Dermis microvascular lymphatic vessel endothelial cell (primary cell): Measurements from ENCODE around the gene SART1. TPM values are rescaled to one million over a fixed set of nuclear protein-coding genes. Genes with fewer than 3 reads are reported as not detected.
A peak's percentile ranks its signal among the peaks of the same experiment; 100 is the strongest.

Source experiments
- DNase-seq, 2 donors: peaks; one replicate each; pipeline versions ENCODE4 v3.0.0 to v3.0.0-alpha.2; 2010; ENCODE audit warnings: low read depth in 2 of 2
- total RNA-seq: library from RNA; depleted of rRNA; stranded (reverse); fragments of >200 nt; gene quantifications from 2 replicates; pipeline ENCODE4 v1.2.1, GENCODE V29; 2014

Gene SART1
- total RNA-seq, 1 donor from 2014 or later, result 23.9 TPM

- no peak for DNase-seq
Observed at GRCh38 chr11:65965986-65966762, 4.6 kb downstream of the SART1 start.

DNA sequence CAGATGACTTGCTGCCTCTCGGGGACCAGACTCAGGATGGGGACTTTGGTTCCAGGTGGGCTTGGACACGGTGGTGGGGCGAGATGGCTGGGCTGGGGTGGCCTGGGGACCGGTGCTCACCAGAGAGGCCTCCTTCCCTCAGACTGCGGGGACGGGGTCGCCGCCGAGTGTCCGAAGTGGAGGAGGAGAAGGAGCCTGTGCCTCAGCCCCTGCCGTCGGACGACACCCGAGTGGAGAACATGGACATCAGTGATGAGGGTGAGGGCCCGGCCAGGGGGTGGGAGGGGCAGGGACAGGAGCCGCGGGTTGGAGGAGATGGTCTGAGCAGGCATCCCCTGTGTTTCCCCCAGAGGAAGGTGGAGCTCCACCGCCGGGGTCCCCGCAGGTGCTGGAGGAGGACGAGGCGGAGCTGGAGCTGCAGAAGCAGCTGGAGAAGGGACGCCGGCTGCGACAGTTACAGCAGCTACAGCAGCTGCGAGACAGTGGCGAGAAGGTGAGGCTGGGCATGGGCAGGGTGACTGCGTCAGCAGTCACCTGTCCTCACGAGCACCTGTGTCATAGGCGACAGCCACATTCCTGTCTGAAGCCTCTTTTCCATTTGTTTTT, 5.9 kb downstream of the SART1 start:
- no peak for DNase-seq

GRCh38 chr11:65968600-65969482, 7.3 kb downstream of the SART1 start:
- no peak for DNase-seq

- DNase-seq, result no peak
Observed at GRCh38 chr11:65972116-65972515, 10.6 kb downstream of the SART1 start.

DNA sequence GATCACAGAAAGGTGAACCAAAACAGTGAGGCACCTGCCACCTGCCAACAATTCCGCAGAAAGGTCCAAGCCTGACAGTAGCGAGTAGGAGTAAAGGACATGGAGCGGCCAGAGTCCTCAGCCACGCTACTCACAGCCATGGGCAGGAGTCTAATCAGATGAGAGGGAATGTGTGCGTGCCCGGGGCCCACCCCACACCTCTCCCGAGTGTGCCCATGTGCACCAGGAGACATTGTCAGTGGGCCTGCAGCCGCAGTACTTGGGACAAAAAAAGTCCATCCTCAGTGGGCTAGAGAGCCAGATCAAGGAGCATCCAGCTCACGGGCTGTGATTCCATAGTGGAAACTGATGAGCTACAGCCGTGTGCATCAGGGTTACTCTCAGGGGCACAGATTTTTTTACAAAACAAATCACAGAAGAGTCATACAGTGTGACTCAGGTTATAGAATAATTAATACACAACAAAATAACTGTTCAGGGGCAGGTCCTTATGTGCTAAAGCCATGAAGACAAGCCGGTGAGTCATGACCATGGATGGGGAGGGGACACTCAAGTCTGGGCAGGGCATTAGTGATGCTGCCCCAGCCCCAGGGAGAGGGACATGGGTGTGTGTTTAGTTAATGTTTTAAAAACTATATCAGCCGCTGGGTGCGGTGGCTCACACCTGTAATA, 12.0 kb downstream of the SART1 start:
- no peak for DNase-seq

DNA sequence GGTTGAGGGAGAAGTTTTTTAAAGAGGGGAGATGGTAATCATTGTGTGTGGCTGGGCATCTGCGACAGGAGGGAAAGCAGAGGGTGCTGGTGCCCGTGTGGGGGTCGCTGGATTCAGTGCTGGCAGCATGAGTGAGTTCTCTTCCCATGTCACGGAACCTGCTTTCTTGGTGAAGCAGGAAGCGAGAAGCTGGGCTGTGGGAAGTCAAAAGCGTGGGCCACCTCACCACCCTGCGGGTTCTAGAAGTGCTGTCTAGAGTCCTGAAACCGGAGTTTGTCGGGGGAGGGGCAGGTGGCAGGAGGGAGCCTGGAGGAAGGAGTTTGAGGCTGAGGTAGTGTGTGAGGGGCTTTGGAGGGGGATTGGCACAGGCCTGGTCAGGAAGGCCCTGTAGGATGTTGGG, 14.2 kb downstream of the SART1 start:
- no peak for DNase-seq

GRCh38 chr11:65976216-65977176, 15.0 kb downstream of the SART1 start:
- no peak for DNase-seq

- DNase-seq, result no peak
Observed at GRCh38 chr11:65977621-65978390, 16.3 kb downstream of the SART1 start.

- DNase-seq, result no peak
Observed at GRCh38 chr11:65978391-65979238, 17.1 kb downstream of the SART1 start.

DNA sequence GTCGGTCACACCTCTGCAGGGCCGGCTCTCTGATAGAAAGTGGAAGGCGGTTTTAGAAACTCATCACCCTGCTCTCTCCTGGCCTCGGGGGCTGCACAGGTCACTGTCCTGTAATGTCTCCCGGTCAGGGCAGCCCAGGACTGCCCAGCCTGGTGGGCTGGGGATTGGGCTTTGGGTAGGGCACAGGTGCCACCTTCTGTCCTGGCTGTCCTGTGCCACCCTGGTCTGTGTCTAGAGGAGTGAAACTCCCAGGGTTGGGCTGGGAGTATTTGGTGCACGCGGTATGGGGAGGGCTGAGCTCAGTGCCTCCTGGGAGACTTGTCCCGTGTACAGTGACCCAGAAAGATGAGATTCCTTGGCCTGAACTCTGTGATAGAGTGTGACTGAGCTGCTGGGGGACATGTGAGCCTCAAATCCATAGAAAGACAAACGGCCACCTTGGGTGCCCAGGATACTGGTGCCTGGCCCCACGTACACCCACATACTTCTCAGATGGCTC, 17.8 kb downstream of the SART1 start:
- DNase-seq, result no peak

DNA sequence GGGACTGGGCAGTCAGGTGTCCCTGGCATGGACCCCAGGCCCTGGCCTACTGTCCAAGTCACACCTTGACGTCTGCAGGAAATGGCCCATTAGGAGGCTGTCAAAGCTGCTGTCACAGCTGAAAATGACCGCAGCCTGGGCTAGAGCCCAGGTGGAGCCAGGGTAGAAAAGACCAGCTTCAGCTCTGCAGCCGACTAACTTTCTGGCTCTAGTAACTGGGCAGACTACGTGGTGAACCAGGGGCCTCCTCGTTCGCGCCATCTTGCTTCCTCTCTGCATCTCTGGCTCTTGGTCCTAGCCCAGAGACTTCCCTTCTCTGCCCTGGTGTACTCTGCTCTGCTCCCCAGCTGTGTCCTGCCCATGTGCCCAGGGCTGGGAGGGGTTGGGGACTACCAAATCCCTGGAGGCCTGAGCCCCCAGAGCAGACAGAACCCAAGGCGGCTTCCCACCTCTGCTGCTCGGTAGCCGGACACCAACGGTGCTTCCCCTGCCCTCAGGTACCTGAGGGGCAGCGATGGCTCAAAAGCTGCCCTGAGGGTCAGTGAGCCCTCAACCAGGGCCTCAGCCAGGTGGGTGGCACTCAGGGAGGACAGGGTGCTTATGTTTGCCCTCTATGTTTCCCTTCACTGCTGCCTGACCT, 19.7 kb downstream of the SART1 start:
- no peak for DNase-seq

DNA sequence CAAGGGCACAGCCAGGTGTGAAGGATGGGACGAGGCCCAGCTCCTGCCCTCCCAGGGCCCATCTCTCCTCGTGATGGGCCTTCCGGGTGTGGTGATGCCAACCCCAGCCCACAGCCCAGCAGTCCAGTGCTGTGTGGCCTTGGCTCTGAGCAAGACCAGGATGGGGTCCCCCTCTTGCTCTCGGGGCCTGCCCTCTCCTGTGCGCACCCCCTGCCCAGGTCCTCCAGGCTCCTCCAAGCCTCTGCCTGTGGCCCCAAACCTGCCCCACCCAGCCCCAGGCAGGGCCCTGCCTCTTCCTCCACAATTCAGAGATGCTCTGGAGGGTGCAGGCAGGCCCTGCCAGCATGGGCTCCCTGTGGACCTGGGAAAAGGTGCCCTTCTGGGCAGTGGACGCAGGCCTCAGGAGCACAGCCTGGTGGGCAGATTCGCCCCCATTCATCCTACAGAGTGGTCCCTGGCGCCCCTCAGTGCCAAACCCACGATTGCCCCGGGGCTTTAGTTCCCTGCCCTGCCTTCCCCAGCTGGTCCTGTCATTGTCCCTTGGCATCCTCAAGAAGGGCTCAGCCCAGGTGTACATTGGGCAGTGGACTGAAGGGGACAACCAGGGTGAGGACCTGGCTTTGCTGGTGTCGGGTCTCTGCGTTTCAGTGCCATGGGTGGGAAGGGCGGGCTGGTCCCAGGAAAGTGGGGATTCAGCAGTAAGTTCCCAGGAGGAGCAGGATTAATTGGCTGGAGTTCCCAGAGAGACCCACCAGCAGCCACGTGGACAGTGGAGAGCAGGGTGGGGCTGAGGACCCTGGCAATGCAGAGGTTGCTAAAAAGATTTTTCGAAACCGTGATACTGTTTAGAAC, 20.7 kb downstream of the SART1 start:
- no peak for DNase-seq

GRCh38 chr11:65982824-65983588, 21.5 kb downstream of the SART1 start:
- no peak for DNase-seq

- no peak for DNase-seq
Observed at GRCh38 chr11:65983589-65983987, 22.1 kb downstream of the SART1 start.

GRCh38 chr11:65987336-65987735, 25.8 kb downstream of the SART1 start:
- DNase-seq, result no peak

GRCh38 chr11:65988791-65989592, 27.5 kb downstream of the SART1 start:
- DNase-seq, result peak; percentile 95 to 96
